ENCODE measurements around the gene SLC35E2B.
"Not testable (repeated sequence)": the region's sequence is repeated elsewhere in the genome, so short reads cannot be mapped to it uniquely, and the experiment has no call there.

- not testable (repeated sequence) for TF ChIP-seq CTCF (conservative IDR thresholded peaks at IDR 0.05; ENCODE audit: low read length); EZH2phosphoT487 (IDR thresholded peaks at IDR 0.05; ENCODE audit: borderline replicate concordance)
Observed at GRCh38 chr1:1737675-1738590, 45.3 kb upstream of the SLC35E2B start.
